ENCODE data around the gene GATAD2A.

GATAD2A gene

GRCh38 chr19:19438366-19439175 is 33.1 kb downstream of the GATAD2A start:
- no peak for TF ChIP-seq ZNF274 (IDR thresholded peaks at IDR 0.05; ENCODE audit: low read depth, low read length)
- no peak overlapping the region for H3K4me3 ChIP-seq (ENCODE audit: low read length)

- H3K4me3 ChIP-seq (ENCODE audit: low read length) = no peak overlapping the region
- TF ChIP-seq ZNF274 (IDR thresholded peaks at IDR 0.05; ENCODE audit: low read depth, low read length) = no peak
Observed at GRCh38 chr19:19439176-19439482, 33.7 kb downstream of the GATAD2A start.

DNA sequence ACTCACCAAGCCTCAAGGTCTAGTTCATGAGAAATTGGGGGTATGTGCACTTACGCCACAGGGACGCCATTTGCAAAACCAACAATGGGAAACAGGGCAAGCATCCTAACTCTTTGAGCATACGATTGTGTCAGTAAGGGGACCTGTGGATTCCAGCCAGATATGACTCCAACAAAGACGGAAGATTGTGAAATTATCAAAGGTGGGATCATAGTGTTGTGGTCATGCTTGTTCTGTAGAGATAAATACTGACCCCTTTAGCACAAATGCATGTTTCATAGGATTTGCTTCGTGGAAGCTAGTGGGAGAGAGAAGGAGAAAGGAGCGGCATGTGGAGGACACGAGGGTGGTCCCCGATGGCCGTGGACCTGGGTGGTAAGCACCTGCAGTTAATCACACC is 37.8 kb downstream of the GATAD2A start:
- H3K4me3 ChIP-seq (ENCODE audit: low read length) = no peak overlapping the region
- TF ChIP-seq ZNF274 (IDR thresholded peaks at IDR 0.05; ENCODE audit: low read depth, low read length) = no peak

DNA sequence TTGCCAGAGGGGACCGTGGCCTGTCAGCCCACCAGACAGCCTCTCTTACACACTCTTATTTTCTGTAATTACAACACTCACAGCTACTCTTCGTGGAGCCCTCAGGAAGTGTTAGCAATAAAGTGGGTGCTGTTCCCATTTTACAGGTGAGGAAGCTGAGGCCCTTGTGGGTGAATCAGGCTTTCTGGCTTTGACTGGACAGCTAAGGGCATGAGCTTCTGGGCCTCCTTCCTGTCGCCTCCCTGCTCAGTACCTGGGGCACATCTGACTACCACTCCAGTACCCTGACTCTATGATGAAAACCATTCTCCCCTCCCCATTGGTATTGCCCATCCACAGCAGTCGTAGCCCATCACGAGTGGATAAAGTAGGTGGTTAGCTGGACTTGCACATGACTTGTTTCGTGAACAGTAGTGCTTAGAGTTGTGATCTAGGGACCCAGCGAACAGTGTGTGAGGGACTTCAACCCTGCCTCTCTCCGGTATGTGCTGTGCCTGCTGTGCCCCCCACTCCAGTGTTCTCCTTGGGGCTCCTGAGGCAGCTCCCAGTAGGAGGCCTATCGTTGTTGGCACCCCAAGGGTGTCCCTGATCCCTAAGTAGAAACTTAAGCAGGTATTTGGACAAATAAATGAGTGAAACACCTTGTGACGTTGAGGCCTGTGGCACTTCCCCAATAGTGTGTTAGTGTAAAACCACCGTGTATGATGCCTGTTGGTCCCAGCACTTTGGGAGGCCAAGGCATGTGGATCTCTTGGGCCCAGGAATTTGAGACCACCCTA is 38.6 kb downstream of the GATAD2A start:
- H3K4me3 ChIP-seq (ENCODE audit: low read length) = no peak overlapping the region
- TF ChIP-seq ZNF274 (IDR thresholded peaks at IDR 0.05; ENCODE audit: low read depth, low read length) = no peak

- H3K4me3 ChIP-seq (ENCODE audit: low read length) = no peak overlapping the region; the same call in 1 of the 2 replicates
- no peak for TF ChIP-seq ZNF274 (IDR thresholded peaks at IDR 0.05; ENCODE audit: low read depth, low read length)
Observed at GRCh38 chr19:19444681-19445155, 39.2 kb downstream of the GATAD2A start.

- H3K4me3 ChIP-seq (ENCODE audit: low read length) = no peak overlapping the region; the same call in 1 of the 2 replicates
- no peak for TF ChIP-seq ZNF274 (IDR thresholded peaks at IDR 0.05; ENCODE audit: low read depth, low read length)
Observed at GRCh38 chr19:19445288-19445687, 39.8 kb downstream of the GATAD2A start.

- no peak for TF ChIP-seq ZNF274 (IDR thresholded peaks at IDR 0.05; ENCODE audit: low read depth, low read length)
- H3K4me3 ChIP-seq (ENCODE audit: low read length) = no peak overlapping the region
Observed at GRCh38 chr19:19445911-19446361, 40.5 kb downstream of the GATAD2A start.

GRCh38 chr19:19446655-19447437 is 41.4 kb downstream of the GATAD2A start:
- no peak for TF ChIP-seq ZNF274 (IDR thresholded peaks at IDR 0.05; ENCODE audit: low read depth, low read length)
- no peak overlapping the region for H3K4me3 ChIP-seq (ENCODE audit: low read length)

GRCh38 chr19:19447536-19448237 is 42.2 kb downstream of the GATAD2A start:
- TF ChIP-seq ZNF274 (IDR thresholded peaks at IDR 0.05; ENCODE audit: low read depth, low read length) = no peak
- H3K4me3 ChIP-seq (ENCODE audit: low read length) = no peak overlapping the region

GRCh38 chr19:19448238-19448544 is 42.7 kb downstream of the GATAD2A start:
- no peak overlapping the region for H3K4me3 ChIP-seq (ENCODE audit: low read length)
- no peak for TF ChIP-seq ZNF274 (IDR thresholded peaks at IDR 0.05; ENCODE audit: low read depth, low read length)

- no peak overlapping the region for H3K4me3 ChIP-seq (ENCODE audit: low read length)
- no peak for TF ChIP-seq ZNF274 (IDR thresholded peaks at IDR 0.05; ENCODE audit: low read depth, low read length)
Observed at GRCh38 chr19:19451429-19452242, 46.2 kb downstream of the GATAD2A start.

DNA sequence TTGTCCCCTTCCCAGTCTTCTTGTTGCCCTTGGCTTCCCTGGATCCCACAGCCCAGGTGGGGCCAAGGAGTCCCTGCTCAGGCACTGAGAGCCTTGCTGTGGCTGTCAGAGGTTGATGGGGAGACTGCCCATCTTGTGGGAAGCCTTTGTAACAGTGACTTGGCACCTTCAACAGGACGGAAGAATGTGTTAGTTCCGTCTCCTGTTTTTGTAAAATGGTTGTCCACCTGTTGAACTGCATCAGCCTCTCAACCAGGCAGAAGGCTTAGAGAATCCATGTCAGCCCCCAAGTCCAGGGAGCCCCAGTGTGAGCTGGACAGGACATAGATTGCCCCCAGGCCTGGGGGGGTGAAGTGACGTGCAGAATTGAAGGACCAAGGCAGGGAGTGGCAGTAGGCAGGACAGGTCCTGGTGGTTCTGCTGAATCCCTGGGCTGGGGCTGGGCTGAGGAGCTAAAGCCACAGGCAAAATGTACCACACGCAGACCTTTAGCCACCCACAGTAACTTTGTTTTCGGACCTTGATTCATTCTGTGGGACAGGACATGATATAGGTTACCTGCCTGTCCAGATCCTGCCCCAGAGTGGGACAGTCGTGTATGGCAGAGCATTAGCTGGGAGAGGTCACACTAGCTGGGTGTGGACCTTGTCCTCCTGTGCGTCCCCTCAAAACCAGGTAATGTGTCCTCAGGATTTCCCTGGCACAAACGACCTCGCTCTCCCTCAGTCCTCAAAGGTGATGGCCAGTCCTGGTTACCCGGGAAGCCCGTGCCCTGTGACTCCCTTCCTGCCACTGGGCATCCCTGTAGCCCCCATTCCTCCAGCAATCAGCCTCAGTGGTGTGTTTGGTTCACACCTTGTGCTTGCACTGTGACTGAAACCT is 47.0 kb downstream of the GATAD2A start:
- H3K4me3 ChIP-seq (ENCODE audit: low read length) = no peak overlapping the region
- TF ChIP-seq ZNF274 (IDR thresholded peaks at IDR 0.05; ENCODE audit: low read depth, low read length) = no peak
